HG03196 (cell line): ENCODE data around the gene CNPY1.

Experiments used
- ATAC-seq: cut with Tn5 transposase; IDR thresholded peaks from one replicate; pipeline ENCODE4 v1.9.1; 2021; ENCODE audit not compliant: unreplicated experiment

Gene CNPY1

DNA sequence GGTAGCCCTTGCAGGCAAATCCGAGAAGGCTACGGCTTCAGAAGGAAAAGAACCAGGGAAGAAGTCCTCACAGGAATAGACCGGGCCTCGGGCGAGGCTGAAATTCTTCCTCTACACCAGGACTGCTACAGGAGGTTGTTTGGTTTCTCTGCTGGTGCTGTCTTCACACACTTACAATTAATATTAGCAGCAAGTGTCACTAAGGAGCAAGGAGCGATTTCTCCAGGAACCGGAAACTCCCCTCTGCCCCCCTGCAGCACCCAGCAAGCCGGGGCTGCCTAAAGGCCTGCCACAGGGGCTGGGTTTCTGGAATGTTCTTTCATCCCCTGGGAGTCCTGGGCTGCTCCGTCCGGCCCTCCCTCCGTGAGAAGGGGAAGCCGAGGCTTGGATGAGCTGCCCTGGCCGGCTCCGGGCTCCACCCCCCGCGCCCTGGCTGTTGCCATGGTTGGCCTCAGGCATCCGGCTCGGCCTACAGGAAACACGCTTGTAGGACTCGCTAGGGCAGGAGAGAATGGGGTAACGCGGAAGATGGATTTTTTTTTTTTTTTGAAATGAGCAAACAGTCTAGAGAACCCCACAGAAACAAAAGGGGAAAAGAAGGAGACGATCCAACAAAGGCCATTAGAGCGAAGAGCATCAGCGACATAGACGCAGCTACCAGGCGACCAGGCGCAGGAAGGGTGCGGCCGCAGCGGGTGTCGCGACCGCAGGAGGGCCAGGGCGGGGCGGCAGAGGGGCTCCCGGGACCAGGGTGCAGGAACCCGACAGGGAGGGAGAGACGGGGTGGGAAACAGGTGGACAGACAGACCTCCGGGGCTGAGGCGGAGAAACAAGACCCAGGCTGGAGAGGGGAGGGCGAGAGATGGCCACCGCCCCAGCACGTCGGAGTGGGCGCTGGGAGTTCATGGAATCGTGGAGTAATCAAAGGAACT is 55.4 kb downstream of the CNPY1 start:
- peak; percentile 96 for ATAC-seq

DNA sequence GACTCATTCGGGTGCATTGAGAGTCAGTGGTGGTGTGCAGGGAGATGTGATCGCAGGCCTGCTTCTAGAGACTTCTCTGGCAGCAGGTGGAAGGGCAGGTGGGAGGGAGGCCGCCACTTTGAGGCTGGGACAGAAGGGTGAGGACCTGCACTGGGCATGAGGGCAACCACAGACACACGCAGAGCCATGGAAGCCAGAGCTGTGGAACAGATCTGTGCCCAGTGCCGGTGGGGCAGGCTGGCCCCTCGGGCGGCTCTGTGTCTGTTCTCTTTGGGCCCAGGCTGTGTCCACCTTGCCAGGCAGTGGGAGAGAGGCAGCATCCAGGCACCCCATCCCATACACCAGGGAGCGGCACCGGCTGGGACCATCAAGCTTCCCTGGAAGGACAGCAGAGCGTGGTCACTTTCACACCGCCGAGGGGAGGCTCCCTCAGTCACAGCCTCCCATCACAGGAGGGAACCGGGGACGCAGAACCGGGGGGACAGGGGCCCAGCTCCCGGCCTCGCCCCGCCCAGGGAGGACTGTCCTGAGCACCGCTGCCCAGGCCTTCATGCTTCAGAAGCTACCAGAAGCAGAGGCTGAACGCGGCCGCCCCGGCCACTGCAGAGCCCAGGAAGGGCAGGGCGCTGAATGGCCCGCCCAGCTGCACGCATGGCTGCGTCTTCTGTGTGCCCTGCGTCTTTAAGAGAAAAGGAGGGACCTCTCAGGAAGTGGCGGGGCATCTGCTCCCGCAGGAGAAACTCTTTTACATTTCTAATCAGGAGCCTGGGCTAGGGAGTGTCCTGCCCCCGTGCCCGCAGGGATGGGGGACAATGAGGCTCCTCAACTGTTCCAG is 56.3 kb downstream of the CNPY1 start:
- no peak for ATAC-seq

DNA sequence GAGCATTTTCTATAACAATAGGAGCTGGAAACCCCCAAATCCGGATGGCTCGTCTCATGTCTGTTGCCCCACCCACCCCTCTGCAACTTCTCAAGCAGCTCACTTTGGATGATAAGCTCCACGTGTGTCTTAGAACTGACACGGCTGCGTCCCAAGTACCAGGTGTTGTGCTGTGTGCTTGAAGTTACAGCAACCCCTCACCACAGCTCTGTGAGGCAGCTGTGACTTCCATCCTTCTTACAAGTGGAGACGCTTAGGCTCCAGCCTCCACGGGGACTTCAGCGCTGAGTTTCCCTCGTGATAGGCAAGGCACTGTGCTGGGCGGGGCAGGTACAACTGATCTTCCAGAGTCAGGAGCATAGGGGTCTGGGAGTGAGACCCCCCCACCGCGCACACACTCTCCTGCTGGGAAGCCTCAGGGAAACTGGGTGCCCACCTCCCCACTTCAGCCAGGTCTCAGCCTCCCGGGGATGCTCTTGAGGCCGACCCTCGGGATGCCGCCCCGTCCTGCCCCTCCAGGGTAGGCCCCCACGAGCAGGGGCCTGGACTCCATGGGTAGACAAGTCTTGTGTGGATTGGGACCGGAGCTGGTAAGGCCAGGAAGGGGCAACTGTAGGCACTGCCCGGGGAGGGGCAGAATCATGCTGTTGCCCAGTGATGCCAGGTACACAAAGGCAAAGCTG is 57.1 kb downstream of the CNPY1 start:
- ATAC-seq = no peak

DNA sequence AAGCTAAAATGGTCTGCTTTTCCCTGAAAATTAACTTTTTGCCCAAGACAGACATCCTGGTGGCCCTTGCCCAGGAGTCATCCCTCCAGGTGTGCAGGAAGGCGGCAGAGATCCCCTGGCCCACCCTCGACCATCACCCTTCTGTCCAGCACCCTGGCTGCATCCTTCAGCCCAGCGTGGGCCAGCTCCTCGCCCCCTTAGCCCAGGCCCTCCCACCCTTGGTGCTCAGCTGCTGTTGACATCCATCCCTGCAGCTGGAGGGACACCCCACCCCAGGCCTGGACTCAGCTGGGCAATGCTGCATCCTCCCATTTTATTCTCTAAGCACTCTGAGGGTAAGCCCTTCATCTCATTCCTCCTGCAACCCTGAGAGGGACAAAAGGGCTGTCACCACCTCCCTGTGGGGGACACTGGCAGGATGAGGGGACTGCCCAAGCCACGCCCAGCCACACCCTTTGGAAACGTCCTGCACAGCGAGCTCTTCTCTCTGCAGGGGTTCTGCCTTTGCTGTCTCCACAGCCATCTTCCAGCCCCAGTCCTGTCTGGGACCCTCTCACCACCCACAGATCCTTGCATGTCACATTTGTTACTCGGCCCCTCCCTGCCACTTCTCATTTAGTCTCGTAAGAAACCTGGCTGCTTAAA is 57.8 kb downstream of the CNPY1 start:
- ATAC-seq = no peak

DNA sequence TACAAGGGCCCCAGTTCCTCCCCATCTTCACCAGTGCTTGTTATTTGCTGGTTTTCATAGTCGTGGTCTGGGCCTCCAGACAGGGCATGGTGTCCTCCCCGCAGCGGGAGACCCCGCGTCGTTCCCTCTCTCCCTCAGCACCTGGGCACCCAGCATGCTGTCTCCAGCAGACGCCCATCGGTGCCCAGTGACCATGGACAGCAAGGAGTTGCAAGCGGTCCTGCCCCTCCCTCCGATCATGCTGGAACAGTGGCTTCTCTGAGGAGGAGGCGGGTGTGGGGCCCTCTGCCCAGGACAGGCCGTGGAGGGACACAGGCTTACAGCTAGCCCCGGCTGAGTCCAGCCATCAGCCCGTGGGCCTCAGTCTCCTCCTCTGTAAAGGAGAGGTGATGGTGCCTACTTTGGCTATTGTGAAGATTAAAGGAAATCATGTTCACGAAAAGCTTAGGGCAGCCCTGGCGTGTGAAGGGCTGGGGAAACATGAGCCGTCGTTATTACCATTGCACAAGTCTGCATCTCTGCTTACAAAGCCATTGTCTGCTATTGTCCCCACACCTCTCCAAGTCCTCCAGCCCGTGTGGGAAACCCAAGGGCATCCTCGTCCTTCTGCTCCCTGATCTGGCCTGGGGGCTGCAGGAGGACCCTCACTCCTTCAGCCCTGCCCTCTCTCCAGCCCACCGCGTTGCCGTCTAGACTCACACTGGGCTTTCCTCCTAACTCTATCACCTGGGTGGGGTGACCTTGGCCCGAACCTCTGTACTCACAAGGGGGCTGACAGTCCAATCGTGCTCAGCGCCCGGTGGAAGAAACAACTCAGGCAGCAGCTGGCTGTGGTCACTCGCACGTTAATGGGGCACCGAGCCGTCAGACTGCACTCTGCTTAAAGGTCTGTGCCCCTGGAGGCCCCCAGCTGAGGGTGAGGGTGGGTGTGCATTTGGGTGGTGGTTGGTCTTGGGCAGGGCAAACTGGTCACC is 58.6 kb downstream of the CNPY1 start:
- ATAC-seq = no peak

DNA sequence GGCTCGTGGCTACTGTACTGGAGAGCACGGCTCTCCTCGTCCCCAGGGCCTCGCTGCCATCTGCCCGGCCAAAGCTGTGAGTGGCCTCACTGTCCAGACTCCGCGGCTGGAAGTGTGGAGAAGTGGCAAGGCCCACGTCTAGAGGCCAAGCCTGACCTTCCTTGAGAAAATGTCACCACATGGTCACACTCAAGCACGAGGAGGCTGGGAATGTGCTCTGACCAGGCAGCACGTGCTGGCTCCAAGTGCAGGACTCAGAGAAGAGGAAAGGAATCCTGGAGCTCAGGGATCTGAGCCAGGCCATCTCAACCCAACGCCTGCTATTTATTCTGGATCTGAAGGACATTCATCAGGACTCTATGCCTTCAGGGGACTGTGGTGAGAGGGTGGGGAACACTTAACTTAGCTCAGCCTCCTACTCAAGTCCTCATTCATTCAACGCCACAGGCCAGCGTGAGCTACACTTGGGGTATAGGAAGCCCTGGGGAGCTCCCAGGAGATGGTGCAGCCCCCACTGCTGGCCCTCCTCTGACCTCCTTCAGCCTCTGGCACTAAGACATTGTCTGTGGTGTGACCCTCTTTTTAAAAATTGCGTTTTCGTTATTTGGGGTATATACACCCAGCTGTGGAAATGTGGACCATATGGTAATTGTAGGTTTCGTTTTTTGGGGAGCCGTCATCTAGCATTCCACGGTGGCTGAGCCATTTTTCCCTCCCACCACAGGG is 59.4 kb downstream of the CNPY1 start:
- no peak for ATAC-seq

DNA sequence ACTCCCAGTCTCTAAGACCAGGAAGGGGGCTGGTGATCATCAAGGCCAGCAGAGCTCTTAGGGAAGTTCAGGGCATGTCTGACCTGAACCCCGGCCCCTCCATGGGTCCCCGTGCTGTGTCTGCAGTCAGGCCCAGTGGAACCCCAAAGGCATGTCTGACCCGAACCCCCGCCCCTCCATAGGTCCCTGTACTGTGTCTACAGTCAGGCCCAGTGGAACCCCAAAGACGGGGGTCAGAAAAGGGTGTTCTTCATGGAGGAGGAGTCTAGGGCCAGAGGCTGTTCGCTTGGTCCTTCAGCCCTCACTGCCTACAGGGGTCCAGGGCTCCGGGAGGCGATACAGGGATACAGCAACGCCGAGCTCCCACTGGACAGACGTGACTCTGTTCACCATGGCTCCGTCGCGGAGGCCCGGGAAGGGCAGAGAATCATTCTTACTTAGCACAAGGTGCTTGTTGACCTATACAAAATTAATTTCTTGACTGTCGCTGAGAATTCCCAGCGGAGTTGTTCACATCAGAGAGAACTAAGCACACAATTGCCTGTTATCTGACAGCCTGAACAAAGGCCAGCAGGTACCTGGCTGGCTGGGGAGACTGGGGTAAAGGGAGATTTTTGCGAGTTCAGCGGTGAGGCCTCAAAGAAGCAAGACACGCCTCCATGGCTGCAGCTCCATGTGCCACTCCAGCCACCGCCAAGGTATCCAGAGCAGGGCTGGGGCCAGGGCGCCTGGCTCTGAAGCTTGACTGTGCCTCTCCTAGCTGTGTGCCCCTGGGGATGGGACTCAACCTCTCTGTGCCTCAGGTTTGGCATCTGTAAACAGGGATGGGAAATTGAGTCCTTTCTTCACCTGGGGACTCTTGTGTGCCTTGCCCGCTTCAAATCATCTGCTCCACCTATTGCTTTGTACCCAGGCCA is 61.6 kb downstream of the CNPY1 start:
- no peak for ATAC-seq

DNA sequence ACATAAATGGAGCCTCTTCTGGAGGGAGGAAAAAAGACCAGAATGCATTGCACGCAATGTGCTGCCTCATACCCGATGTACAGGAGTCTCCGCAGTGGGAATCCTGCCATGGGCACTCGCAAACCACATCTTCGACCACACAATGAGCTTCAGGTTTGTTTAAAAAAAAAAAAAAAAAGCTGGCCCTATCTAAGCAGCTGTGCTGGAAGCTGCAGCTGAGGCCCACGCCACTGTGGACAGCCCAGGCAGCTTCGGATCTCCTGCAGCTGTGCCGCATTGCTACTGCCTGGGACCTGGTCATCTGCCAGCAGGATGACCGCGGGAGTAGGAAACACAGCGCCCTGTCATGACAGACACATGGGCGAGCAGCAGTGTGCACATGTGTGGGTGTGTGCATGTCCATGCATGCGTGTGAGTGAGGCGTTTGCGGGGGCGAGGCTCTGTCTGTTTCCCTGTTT is 62.5 kb downstream of the CNPY1 start:
- ATAC-seq = no peak

DNA sequence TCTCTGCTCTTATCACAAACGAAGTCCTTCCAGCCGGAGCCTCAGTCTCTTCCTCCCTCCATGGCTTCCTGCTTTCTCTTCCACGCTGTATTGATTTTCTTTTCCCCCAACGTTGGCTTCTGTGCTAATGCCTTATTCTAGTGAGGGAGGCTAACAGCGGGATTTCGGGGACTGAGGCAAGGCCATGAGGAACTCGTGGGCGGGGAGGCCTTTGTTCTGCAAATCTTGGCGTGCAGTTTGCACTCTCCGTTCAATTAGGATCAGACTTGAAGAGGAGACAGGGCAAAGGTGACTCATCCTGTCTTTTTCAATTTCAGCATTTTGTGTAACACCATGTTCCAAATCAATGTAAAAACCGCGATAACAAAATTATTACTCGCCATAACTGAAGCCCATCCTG is 63.1 kb downstream of the CNPY1 start:
- ATAC-seq = no peak

DNA sequence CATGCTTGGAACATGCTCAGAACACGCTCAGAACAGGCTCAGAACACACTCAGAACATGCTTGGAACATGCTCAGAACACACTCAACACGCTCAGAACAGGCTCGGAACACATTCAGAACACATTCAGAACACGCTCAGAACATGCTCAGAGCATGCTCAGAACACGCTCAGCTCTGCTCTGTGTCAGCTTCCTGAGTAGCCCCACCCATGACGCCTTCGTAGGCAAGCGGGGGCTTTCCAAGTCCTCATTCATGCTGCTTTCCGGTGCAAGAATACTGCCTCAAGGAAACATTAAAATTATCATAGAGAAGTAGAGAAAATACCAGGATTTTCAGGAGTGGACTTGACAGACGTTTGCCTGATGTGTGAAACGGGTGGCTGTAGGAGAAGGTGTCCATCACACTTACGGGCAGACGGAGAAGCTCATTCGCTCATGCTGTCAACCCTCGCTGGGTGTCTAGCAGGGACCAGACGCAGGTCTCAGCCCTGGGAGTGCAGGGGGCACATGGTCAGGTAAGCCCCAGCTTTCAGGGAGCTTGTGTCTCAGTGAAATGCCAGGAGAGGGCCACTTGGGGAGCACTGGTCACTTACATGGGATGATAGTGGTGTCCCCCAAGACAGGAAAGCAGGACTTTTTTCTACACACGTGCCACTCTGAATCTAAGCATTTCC is 63.7 kb downstream of the CNPY1 start:
- ATAC-seq = no peak

DNA sequence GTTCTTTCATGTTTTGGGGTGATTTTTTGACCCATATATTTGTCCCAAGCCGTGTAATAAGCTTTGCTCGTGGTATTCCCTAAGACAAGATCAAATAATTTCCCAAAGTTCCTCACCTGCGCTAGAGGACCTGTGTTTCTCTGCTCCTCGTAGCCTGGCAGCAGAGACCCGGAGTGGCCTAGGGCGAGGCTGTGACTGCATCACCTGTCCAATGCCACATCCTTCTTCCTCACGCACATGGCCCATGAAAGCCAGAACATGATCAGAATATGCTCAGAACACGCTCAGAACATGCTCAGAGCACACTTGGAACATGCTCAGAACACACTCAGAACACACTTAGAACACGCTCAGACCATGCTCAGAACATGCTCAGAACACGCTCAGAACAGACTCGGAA is 64.6 kb downstream of the CNPY1 start:
- no peak for ATAC-seq

DNA sequence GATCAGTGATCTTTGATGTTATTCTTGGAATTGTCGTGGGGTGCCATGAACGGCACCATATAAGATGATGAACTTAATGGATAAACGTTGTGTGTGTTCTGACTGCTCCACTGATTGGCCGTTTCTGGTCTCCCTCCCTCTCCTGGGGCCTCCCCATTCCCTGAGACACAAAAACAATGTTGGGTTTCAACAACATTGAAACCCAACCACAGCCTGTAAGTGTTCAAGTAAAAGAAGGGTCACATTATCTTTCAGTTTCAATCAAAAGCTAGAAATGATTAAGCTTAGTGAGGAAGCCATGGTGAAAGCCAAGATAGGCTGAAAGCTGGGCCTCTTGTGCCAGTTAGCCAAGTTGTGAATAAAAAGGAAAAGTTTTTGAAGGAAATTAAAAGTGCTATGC is 68.9 kb downstream of the CNPY1 start:
- peak; percentile 93 for ATAC-seq

DNA sequence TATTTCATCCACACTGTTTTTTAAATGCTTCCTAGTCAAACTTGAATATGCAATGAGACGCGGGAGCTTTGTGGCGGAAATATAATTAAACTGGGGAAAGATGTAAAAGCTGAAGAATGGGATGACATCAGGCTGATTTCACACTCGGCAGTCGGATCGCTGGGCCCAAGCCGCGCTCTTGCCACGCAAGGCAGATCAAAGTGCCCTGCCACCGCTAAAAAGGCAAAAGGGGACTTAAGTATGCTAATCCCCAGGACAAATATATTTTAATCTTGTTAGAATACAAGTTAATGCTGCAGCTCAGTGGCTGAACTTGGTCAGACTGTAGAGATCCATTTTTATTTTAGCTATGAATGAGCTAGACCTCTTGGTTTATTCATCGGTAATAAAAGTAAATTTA is 74.6 kb downstream of the CNPY1 start:
- ATAC-seq = no peak

DNA sequence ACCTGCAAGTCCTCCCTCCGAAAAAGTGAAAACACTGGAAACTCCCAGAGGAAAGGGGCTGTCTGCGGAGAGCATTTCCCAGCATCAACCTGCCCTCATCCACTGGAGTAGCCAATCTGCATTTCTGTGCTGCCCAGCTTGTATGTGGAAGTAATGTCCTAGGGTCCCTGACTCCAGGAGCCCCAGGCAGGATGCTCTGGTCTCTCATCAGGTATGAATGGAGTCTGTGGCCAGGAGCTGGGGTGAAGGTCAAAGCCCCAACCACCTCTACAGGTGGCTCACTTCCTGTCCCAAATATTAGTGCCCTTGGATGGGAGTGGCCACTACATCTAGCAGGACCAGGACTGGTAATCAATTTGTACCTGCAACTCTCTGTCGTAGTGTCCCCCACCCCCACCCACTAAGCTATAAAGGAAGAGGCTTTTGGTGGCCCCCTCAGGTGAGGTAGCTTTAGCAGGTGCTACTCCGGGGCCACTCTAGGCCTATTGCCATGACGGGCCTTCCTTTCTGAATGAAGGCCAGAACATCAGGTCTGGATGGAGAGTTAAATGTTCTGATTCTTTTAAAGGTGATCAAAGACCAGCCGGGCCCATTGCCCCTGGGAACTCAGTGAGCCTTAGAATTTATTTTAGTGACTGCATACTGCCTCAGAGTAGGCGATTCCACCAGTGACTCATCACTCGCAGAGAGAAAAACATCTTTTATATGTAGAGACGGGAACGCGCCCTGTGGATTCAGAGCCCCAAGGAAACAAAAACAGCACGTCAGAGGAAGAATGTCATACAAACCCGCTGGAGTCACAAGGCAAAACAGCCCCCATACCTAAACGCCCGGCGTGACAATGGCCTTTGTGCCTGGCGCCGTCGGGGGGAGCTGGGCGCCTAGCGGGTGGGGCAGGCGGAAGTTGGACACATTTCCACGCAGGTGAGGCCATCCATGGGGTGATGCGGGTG is 75.4 kb downstream of the CNPY1 start:
- ATAC-seq = no peak

DNA sequence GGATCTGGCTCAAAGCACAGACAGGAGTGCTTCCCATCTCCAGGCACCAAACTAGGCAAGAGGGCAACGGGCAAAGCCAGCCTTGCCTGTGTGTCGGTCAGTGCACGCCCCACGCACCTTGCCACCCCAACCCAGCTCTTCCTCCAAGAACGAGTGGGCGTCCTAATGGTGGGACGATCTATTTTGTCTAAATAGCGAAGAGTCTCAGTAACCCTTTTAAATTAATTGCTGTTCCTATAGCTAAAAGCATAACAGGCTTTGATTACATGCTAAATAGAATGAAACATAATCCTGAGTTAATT is 76.2 kb downstream of the CNPY1 start:
- no peak for ATAC-seq

DNA sequence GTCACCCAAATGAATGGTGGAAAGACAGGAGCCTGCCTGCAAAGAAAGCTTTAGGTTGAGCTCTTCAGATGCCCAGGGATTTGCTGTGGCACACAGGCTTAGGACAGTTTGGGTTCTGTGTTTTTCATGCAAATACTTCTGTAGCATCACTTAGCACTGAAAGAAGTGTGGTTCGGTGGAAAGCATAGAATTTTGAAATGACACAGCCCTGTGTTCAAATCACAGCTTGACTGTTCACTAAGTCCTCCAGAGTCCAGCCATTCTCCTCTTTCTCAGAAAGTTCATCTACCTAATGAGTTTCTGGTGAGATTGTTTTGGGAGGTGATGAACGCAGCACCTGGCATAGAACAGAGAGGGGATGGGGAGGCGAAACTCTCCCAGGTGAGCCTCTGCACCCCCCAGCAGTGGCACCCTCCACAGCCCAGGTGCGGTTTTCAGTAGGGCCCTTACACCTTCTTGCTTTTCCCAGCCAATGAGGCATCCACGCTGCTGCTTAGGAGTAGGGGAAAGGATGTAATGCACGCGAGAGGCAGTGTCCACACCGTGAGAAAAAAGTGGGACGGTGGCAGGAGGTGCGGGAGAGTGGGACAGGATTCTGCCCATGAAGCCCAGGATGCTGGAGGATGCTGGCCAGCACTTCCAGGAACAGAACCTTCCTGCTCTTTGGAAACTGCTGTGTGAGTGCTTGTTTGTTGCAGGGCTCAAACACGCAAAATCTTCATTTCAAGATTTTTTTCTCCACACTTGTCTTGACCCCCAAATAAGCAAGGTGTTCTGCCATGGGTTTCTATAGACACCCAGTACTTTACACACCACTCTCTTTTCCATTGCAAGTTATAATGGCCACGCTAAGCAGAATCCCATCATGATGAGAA is 76.8 kb downstream of the CNPY1 start:
- ATAC-seq = no peak
